ENCODE measurements around the gene NOS3.
A peak's percentile ranks its signal among the peaks of the same experiment; 100 is the strongest.

NOS3 gene

GRCh38 chr7:150970424-150970823 is 20.4 kb upstream of the NOS3 start:
- no peaks in the 10 kb centered on the region for H3K9me3 Mint-ChIP-seq
- no peaks in the 10 kb centered on the region for H3K27me3 Mint-ChIP-seq
- H3K27ac Mint-ChIP-seq, result no peak overlapping the region
- no peaks in the 10 kb centered on the region for H3K36me3 Mint-ChIP-seq
- peaks cover 38% of the 10 kb centered on the region for H3K4me1 Mint-ChIP-seq
- no peak overlapping the region for H3K4me3 Mint-ChIP-seq

GRCh38 chr7:150971242-150972022 is 19.4 kb upstream of the NOS3 start:
- no peaks in the 10 kb centered on the region for H3K9me3 Mint-ChIP-seq
- H3K27ac Mint-ChIP-seq, result no peak overlapping the region
- H3K27me3 Mint-ChIP-seq, result peaks cover 1% of the 10 kb centered on the region
- peaks cover 44% of the 10 kb centered on the region for H3K4me1 Mint-ChIP-seq
- H3K36me3 Mint-ChIP-seq, result no peaks in the 10 kb centered on the region
- H3K4me3 Mint-ChIP-seq, result no peak overlapping the region

- Mint-ChIP-seq H3K4me1 (peaks cover 50% of the 10 kb centered on the region), H3K36me3 (no peaks in the 10 kb centered on the region), H3K27ac (no peak overlapping the region), H3K27me3 (peaks cover 5% of the 10 kb centered on the region), H3K4me3 (no peak overlapping the region), H3K9me3 (no peaks in the 10 kb centered on the region)
Observed at GRCh38 chr7:150972023-150972468, 18.8 kb upstream of the NOS3 start.

GRCh38 chr7:150972741-150973140 is 18.1 kb upstream of the NOS3 start:
- Mint-ChIP-seq H3K27me3 (peaks cover 9% of the 10 kb centered on the region), H3K27ac (no peak overlapping the region), H3K9me3 (no peaks in the 10 kb centered on the region)

GRCh38 chr7:150973571-150974451 is 17.0 kb upstream of the NOS3 start:
- Mint-ChIP-seq H3K4me3 (peak overlapping the region; percentile 86), H3K4me1 (peaks cover 53% of the 10 kb centered on the region), H3K9me3 (no peaks in the 10 kb centered on the region), H3K27ac (peak overlapping the region; percentile 71), H3K27me3 (peaks cover 9% of the 10 kb centered on the region), H3K36me3 (no peaks in the 10 kb centered on the region)

More at GRCh38 chr7:150972741-150973140, 18.1 kb upstream of the NOS3 start:
- Mint-ChIP-seq H3K4me3 (no peak overlapping the region), H3K4me1 (peaks cover 55% of the 10 kb centered on the region), H3K36me3 (no peaks in the 10 kb centered on the region)

- Mint-ChIP-seq H3K4me3 (peak overlapping the region; percentile 86), H3K27me3 (peaks cover 10% of the 10 kb centered on the region), H3K36me3 (no peaks in the 10 kb centered on the region), H3K4me1 (peaks cover 50% of the 10 kb centered on the region), H3K9me3 (no peaks in the 10 kb centered on the region), H3K27ac (peak overlapping the region; percentile 76)
Observed at GRCh38 chr7:150974468-150975391, 16.1 kb upstream of the NOS3 start.

GRCh38 chr7:150975536-150976319 is 15.1 kb upstream of the NOS3 start:
- Mint-ChIP-seq H3K27me3 (peaks cover 10% of the 10 kb centered on the region), H3K36me3 (no peaks in the 10 kb centered on the region), H3K27ac (peak overlapping the region; percentile 17), H3K9me3 (no peaks in the 10 kb centered on the region), H3K4me1 (peaks cover 41% of the 10 kb centered on the region), H3K4me3 (peak overlapping the region; percentile 77)

GRCh38 chr7:150976529-150977381 is 14.1 kb upstream of the NOS3 start:
- no peaks in the 10 kb centered on the region for H3K36me3 Mint-ChIP-seq
- H3K27me3 Mint-ChIP-seq, result peaks cover 14% of the 10 kb centered on the region
- no peaks in the 10 kb centered on the region for H3K9me3 Mint-ChIP-seq
- H3K27ac Mint-ChIP-seq, result no peak overlapping the region
- H3K4me1 Mint-ChIP-seq, result peaks cover 35% of the 10 kb centered on the region
- H3K4me3 Mint-ChIP-seq, result peak overlapping the region; percentile 86

GRCh38 chr7:150977382-150978125 is 13.3 kb upstream of the NOS3 start:
- Mint-ChIP-seq H3K27me3 (peaks cover 14% of the 10 kb centered on the region), H3K27ac (no peak overlapping the region), H3K4me1 (peaks cover 35% of the 10 kb centered on the region), H3K9me3 (no peaks in the 10 kb centered on the region), H3K36me3 (no peaks in the 10 kb centered on the region), H3K4me3 (peak overlapping the region; percentile 86)

GRCh38 chr7:150978126-150978789 is 12.6 kb upstream of the NOS3 start, which contains the start of gene KCNH2:
Gene KCNH2, minus strand, starts transcription at chr7:150978321. Its CDS starts 408 bp downstream, at chr7:150977913.
- Mint-ChIP-seq H3K9me3 (no peaks in the 10 kb centered on the region), H3K4me3 (peak within 1 kb of the TSS; percentile 86), H3K4me1 (peaks cover 33% of the 10 kb centered on the region), H3K27ac (peak within 1 kb of the TSS; percentile 41), H3K27me3 (peaks cover 18% of the 10 kb centered on the region), H3K36me3 (no peaks in the 10 kb centered on the region)

- Mint-ChIP-seq H3K36me3 (no peaks in the 10 kb centered on the region), H3K27me3 (peaks cover 18% of the 10 kb centered on the region), H3K4me3 (peak overlapping the region; percentile 26), H3K9me3 (no peaks in the 10 kb centered on the region), H3K27ac (no peak overlapping the region), H3K4me1 (peaks cover 28% of the 10 kb centered on the region)
Observed at GRCh38 chr7:150979713-150980390, 11.0 kb upstream of the NOS3 start.

- Mint-ChIP-seq H3K4me1 (peaks cover 23% of the 10 kb centered on the region), H3K9me3 (no peaks in the 10 kb centered on the region), H3K27me3 (peaks cover 18% of the 10 kb centered on the region), H3K36me3 (no peaks in the 10 kb centered on the region), H3K4me3 (no peak overlapping the region), H3K27ac (no peak overlapping the region)
Observed at GRCh38 chr7:150980663-150981062, 10.2 kb upstream of the NOS3 start.

Data from activated naive CD4-positive, alpha-beta T cell treated with anti-CD3 and anti-CD28 coated beads, Interleukin-2, amount 50 U/mL, for 24 hours (primary cell).